Lower leg skin (tissue), 3 donors: ENCODE data around the gene PARG.

Experiments
- POLR2A ChIP-seq, 2 donors: fragments of 450-650 bp; IDR thresholded peaks; one replicate each; pipeline ENCODE4 v1.6.1; 2016 to 2017; ENCODE audit warnings: antibody characterized with exemption in 2 of 2, mild to moderate bottlenecking in 1 of 2, moderate library complexity in 1 of 2
- TF ChIP-seq, protein P1 (sequence below), 3 donors: fragments of 450-650 bp; IDR thresholded peaks; one replicate each; pipeline ENCODE4 v1.5.1; 2016; ENCODE audit warnings: antibody characterized with exemption in 3 of 3, mild to moderate bottlenecking in 3 of 3, moderate library complexity in 2 of 3

- TF ChIP-seq, protein P1, sequence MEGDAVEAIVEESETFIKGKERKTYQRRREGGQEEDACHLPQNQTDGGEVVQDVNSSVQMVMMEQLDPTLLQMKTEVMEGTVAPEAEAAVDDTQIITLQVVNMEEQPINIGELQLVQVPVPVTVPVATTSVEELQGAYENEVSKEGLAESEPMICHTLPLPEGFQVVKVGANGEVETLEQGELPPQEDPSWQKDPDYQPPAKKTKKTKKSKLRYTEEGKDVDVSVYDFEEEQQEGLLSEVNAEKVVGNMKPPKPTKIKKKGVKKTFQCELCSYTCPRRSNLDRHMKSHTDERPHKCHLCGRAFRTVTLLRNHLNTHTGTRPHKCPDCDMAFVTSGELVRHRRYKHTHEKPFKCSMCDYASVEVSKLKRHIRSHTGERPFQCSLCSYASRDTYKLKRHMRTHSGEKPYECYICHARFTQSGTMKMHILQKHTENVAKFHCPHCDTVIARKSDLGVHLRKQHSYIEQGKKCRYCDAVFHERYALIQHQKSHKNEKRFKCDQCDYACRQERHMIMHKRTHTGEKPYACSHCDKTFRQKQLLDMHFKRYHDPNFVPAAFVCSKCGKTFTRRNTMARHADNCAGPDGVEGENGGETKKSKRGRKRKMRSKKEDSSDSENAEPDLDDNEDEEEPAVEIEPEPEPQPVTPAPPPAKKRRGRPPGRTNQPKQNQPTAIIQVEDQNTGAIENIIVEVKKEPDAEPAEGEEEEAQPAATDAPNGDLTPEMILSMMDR (IDR thresholded peaks at IDR 0.05) = no peak
- TF ChIP-seq POLR2A (IDR thresholded peaks at IDR 0.05) = no peak
Measured at GRCh38 chr10:49768731-49769130, 173.1 kb downstream of the PARG start.
